Measurements from ENCODE around the gene HSPB6. TPM values are rescaled to one million over a fixed set of nuclear protein-coding genes. Genes with fewer than 3 reads are reported as not detected.

Gene HSPB6
- polyA plus RNA-seq, 2 of the 4 experiments (the other 2 are of a cell fraction): 0.16 to 0.26 TPM

DNA sequence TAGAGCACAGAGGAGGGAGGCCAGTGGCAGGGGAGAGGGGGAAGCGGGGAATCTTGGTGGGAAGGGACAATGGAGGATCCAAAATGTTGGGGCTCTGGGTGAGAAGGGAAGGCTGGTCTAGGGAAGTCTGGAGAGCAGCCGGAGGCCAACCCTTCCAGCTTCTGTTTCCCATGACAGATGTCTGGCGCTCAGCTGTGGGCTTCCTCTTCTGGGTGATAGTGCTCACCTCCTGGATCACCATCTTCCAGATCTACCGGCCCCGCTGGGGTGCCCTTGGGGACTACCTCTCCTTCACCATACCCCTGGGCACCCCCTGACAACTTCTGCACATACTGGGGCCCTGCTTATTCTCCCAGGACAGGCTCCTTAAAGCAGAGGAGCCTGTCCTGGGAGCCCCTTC lies 10.3 kb downstream of the HSPB6 start:
- FAIRE-seq: no peak
- WGBS (ENCODE audit: missing lambda C conversion rate): 78% methylated on average over 5 of the region's 5 CpGs
- ATAC-seq: no peak
- Histone ChIP-seq H3K4me3 (peak overlapping the region; percentile 79), H3K4me1 (peaks cover 29% of the 10 kb centered on the region), H3K27ac (peak overlapping the region in 1 of 2 experiments; percentile 93; a peak in 3 of 6 replicates), H3K4me2 (peak overlapping the region; percentile 83), H3K9me3 (no peaks in the 10 kb centered on the region)
- POLR2A ChIA-PET: no interaction called here
- CTCF ChIA-PET: interaction anchor here (0.8 to 3.8 kb wide), 6 partner anchors 9 to 185 kb away, joined by 3 to 29 read pairs (median 8); no protein-coding TSS in a partner anchor
- no peak for DNase-seq (ENCODE audit: low read depth in 1 of 2, low spot score in 1 of 2)
- TF ChIP-seq PHF8 (IDR thresholded peaks at IDR 0.05; ENCODE audit: borderline replicate concordance, low read depth) (no peak), ZSCAN20 (CRISPR knock-in tag; IDR thresholded peaks at IDR 0.05) (no peak), EP300 (IDR thresholded peaks at IDR 0.05) (no peak), FOSB (CRISPR knock-in tag; IDR thresholded peaks at IDR 0.05) (no peak)
- TF ChIP-seq, protein P1, sequence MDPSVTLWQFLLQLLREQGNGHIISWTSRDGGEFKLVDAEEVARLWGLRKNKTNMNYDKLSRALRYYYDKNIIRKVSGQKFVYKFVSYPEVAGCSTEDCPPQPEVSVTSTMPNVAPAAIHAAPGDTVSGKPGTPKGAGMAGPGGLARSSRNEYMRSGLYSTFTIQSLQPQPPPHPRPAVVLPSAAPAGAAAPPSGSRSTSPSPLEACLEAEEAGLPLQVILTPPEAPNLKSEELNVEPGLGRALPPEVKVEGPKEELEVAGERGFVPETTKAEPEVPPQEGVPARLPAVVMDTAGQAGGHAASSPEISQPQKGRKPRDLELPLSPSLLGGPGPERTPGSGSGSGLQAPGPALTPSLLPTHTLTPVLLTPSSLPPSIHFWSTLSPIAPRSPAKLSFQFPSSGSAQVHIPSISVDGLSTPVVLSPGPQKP (IDR thresholded peaks at IDR 0.05; ENCODE audit: low read depth, low read length): no peak

DNA sequence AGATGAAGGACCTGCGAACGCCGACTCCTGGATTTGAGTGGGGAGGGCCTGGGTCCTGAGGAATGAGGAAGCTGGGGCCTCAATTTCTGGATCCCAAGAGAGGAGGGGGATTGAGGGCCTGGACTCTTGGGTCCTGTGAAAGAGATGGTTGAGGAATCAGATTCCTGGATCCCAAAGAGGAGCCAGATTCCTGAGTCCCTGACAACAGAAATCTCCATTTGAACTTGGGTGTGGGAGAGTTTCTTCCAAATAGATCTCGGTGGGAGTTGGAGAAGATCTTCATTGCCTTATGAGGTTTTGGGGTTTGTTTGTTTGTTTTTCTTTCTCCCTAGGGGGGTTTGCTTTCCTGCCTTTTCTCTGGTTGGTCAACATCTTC lies 10.8 kb downstream of the HSPB6 start:
- DNase-seq (ENCODE audit: low read depth in 1 of 2, low spot score in 1 of 2) (no peak), FAIRE-seq (no peak), ATAC-seq (no peak)
- Histone ChIP-seq H3K9me3 (no peaks in the 10 kb centered on the region), H3K4me2 (peak overlapping the region; percentile 83), H3K4me3 (peak overlapping the region; percentile 79), H3K27ac (peak overlapping the region; percentile 93 to 97), H3K4me1 (peaks cover 34% of the 10 kb centered on the region)
- POLR2A ChIA-PET: interaction anchor here (0.8 to 1.5 kb wide), 10 partner anchors 11 to 746 kb away, joined by 3 to 10 read pairs (median 4); partner anchors contain the start of genes COX6B1, GRAMD1A and PROSER3
- WGBS (ENCODE audit: missing lambda C conversion rate): 14% methylated on average over 4 of the region's 4 CpGs
- CTCF ChIA-PET: interaction anchor here (0.5 to 3.8 kb wide), 13 partner anchors 9 to 197 kb away, joined by 3 to 29 read pairs (median 5); no protein-coding TSS in a partner anchor
- TF ChIP-seq ZFP36 (IDR thresholded peaks at IDR 0.05; ENCODE audit: borderline replicate concordance, partially characterized antibody) (no peak), CBX2 (IDR thresholded peaks at IDR 0.05; ENCODE audit: borderline replicate concordance, low read depth) (no peak), RARB (CRISPR knock-in tag; IDR thresholded peaks at IDR 0.05) (no peak), BHLHE40 (IDR thresholded peaks at IDR 0.05; ENCODE audit: low read depth, low read length) (no peak), MYC (IDR thresholded peaks at IDR 0.05; ENCODE audit: borderline replicate concordance, low read length) (no peak), ESRRA (IDR thresholded peaks at IDR 0.05; ENCODE audit: borderline replicate concordance, low read length) (no peak), ZNF302 (CRISPR knock-in tag; IDR thresholded peaks at IDR 0.05) (no peak), HDAC2 (IDR thresholded peaks at IDR 0.05) (no peak), NR3C1 (IDR thresholded peaks at IDR 0.05) (no peak), FOSB (CRISPR knock-in tag; IDR thresholded peaks at IDR 0.05) (no peak), ZSCAN20 (CRISPR knock-in tag; IDR thresholded peaks at IDR 0.05) (no peak), PHF8 (IDR thresholded peaks at IDR 0.05; ENCODE audit: borderline replicate concordance, low read depth) (no peak), FOSL2 (IDR thresholded peaks at IDR 0.05) (no peak), FOSL2 (CRISPR knock-in tag; IDR thresholded peaks at IDR 0.05) (no peak), HEYL (CRISPR knock-in tag; IDR thresholded peaks at IDR 0.05) (no peak), ZC3H11A (IDR thresholded peaks at IDR 0.05) (no peak), EP300 (IDR thresholded peaks at IDR 0.05) (no peak), TFCP2L1 (CRISPR knock-in tag; IDR thresholded peaks at IDR 0.05) (no peak)
- TF ChIP-seq, protein P2, sequence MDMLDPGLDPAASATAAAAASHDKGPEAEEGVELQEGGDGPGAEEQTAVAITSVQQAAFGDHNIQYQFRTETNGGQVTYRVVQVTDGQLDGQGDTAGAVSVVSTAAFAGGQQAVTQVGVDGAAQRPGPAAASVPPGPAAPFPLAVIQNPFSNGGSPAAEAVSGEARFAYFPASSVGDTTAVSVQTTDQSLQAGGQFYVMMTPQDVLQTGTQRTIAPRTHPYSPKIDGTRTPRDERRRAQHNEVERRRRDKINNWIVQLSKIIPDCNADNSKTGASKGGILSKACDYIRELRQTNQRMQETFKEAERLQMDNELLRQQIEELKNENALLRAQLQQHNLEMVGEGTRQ (IDR thresholded peaks at IDR 0.05): no peak
- TF ChIP-seq, protein P3, sequence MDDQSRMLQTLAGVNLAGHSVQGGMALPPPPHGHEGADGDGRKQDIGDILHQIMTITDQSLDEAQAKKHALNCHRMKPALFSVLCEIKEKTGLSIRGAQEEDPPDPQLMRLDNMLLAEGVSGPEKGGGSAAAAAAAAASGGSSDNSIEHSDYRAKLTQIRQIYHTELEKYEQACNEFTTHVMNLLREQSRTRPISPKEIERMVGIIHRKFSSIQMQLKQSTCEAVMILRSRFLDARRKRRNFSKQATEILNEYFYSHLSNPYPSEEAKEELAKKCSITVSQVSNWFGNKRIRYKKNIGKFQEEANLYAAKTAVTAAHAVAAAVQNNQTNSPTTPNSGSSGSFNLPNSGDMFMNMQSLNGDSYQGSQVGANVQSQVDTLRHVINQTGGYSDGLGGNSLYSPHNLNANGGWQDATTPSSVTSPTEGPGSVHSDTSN (IDR thresholded peaks at IDR 0.05): no peak

Measured in A549 (cell line).